Left lung (tissue), 10 donors: Measurements from ENCODE around the gene SLC16A12. TPM values are rescaled to one million over a fixed set of nuclear protein-coding genes. Genes with fewer than 3 reads are reported as not detected.

Source experiments
- ATAC-seq: fragments of 200-7000 bp; cut with Tn5 transposase; one replicate; pipeline ENCODE4 v1.9.1; 2020; ENCODE audit warnings: moderate library complexity
- DNase-seq, 4 donors: peaks; one replicate each; pipeline ENCODE4 v3.0.0-alpha.2; 2013 to 2020
- H3K27ac ChIP-seq, 2 donors: fragments of 200-600 bp; sonication (generic) in 1 of 2; one replicate each; pipeline versions ENCODE4 v1.5.0 to v1.8.0; 2020 to 2021
- H3K27me3 ChIP-seq, 2 donors: fragments of 200-600 bp; sonication (generic) in 1 of 2; one replicate each; pipeline versions ENCODE4 v1.5.0 to v1.8.0; 2020 to 2021
- H3K36me3 ChIP-seq, 2 donors: fragments of 200-600 bp; sonication (generic) in 1 of 2; one replicate each; pipeline versions ENCODE4 v1.5.0 to v1.8.0; 2020 to 2021
- H3K4me1 ChIP-seq, 2 donors: fragments of 200-600 bp; one replicate each; pipeline ENCODE4 v1.8.0; 2021
- H3K4me3 ChIP-seq, 2 donors: fragments of 200-600 bp; sonication (generic) in 1 of 2; one replicate each; pipeline versions ENCODE4 v1.5.0 to v1.8.0; 2020 to 2021; ENCODE audit warnings: mild to moderate bottlenecking in 1 of 2
- H3K9me3 ChIP-seq, 2 donors: fragments of 200-600 bp; sonication (generic) in 1 of 2; one replicate each; pipeline versions ENCODE4 v1.5.0 to v1.8.0; 2020 to 2021
- CTCF ChIP-seq, 2 donors: fragments of 200-600 bp; sonication (generic) in 1 of 2; IDR thresholded peaks; one replicate each; pipeline versions ENCODE4 v1.5.0 to v1.8.0; 2021; ENCODE audit warnings: antibody characterized with exemption in 2 of 2
- intact Hi-C, 2 donors: fragments of 100-400 bp; cut with DNase I; formaldehyde crosslinking; loops; one replicate each; pipeline versions ENCODE4 v1.11.2 to v1.14.2; 2022
- polyA plus RNA-seq, 6 donors: library from polyadenylated mRNA; unstranded; fragments of 120-200 nt; gene quantifications; one replicate each; pipeline ENCODE4 v1.2.1, GENCODE V29; 2013; ENCODE audit not compliant: insufficient read length in 6 of 6
- total RNA-seq, 2 donors: library from RNA; stranded (reverse); fragmentation: NEBNext Ultra II Directional; extraction: Animal tissue kit (Norgen Biotek cat#: 25700); gene quantifications; one replicate each; pipeline ENCODE4 v1.2.1, GENCODE V29; 2021
- donor health status: DM: no; HTN: yes; CAD: no.
- donor health status: DM: no; HTN: no; CAD: no.

SLC16A12 gene
- total and polyA plus RNA-seq, 8 donors: 0.90 to 6.3 (median 1.3) TPM

- Histone ChIP-seq H3K36me3 (no peaks in the 10 kb centered on the region), H3K9me3 (peaks cover 0 to 2% of the 10 kb centered on the region in 2 donors), H3K27me3 (no peaks in the 10 kb centered on the region), H3K27ac (no peak overlapping the region), H3K4me3 (no peak overlapping the region), H3K4me1 (no peaks in the 10 kb centered on the region)
- intact Hi-C loops: no loop called here
- ATAC-seq: peak; percentile 93
- peak in 2 of 4 donors; percentile 21 to 50 for DNase-seq
- TF ChIP-seq CTCF (IDR thresholded peaks at IDR 0.05): no peak
These were observed 95.0 kb downstream of the SLC16A12 start for GRCh38 chr10:89440226-89441009.

- TF ChIP-seq CTCF (IDR thresholded peaks at IDR 0.05): no peak
- Histone ChIP-seq H3K36me3 (no peaks in the 10 kb centered on the region), H3K4me1 (no peaks in the 10 kb centered on the region), H3K9me3 (no peaks in the 10 kb centered on the region), H3K27me3 (no peaks in the 10 kb centered on the region), H3K4me3 (no peak overlapping the region), H3K27ac (no peak overlapping the region)
- ATAC-seq (no peak), DNase-seq (no peak)
- intact Hi-C loops: no loop called here
These were observed 96.9 kb downstream of the SLC16A12 start for GRCh38 chr10:89438525-89438924.

- intact Hi-C loops: no loop called here
- no peak for TF ChIP-seq CTCF (IDR thresholded peaks at IDR 0.05)
- peak; percentile 89 for ATAC-seq
- no peaks in the 10 kb centered on the region for H3K27me3 ChIP-seq
- H3K9me3 ChIP-seq: no peaks in the 10 kb centered on the region
- H3K4me1 ChIP-seq: no peaks in the 10 kb centered on the region
- peak overlapping the region; percentile 25 to 77 for H3K27ac ChIP-seq
- DNase-seq: peak in 1 of 4 donors; percentile 31
- H3K4me3 ChIP-seq: no peak overlapping the region
- no peaks in the 10 kb centered on the region for H3K36me3 ChIP-seq
These were observed 103.4 kb downstream of the SLC16A12 start for GRCh38 chr10:89431977-89432376.

GRCh38 chr10:89428877-89429276, 106.5 kb downstream of the SLC16A12 start:
- Histone ChIP-seq H3K27ac (no peak overlapping the region), H3K36me3 (no peaks in the 10 kb centered on the region), H3K4me3 (no peak overlapping the region), H3K9me3 (no peaks in the 10 kb centered on the region), H3K27me3 (no peaks in the 10 kb centered on the region), H3K4me1 (no peaks in the 10 kb centered on the region)
- DNase-seq (no peak), ATAC-seq (no peak)
- intact Hi-C loops: loop anchor here in 1 of 2 donors (5.0 kb wide), 1 partner anchor 133 kb away; no protein-coding TSS in a partner anchor
- TF ChIP-seq CTCF (IDR thresholded peaks at IDR 0.05): no peak

- no peak overlapping the region for H3K4me3 ChIP-seq
- H3K36me3 ChIP-seq: no peaks in the 10 kb centered on the region
- H3K27me3 ChIP-seq: no peaks in the 10 kb centered on the region
- no peak for TF ChIP-seq CTCF (IDR thresholded peaks at IDR 0.05)
- ATAC-seq (no peak), DNase-seq (no peak)
- H3K9me3 ChIP-seq: no peaks in the 10 kb centered on the region
- H3K27ac ChIP-seq: no peak overlapping the region
- no peaks in the 10 kb centered on the region for H3K4me1 ChIP-seq
- intact Hi-C loops: loop anchor here in 1 of 2 donors (5.0 kb wide), 1 partner anchor 135 kb away; no protein-coding TSS in a partner anchor
These were observed 107.8 kb downstream of the SLC16A12 start for GRCh38 chr10:89427629-89428028.
